CD1c-positive myeloid dendritic cell (primary cell): ENCODE data around the gene EOLA2.
"Not testable (repeated sequence)": the region's sequence is repeated elsewhere in the genome, so short reads cannot be mapped to it uniquely, and the experiment has no call there.

Experiments
- DNase-seq: peaks from one replicate; pipeline ENCODE4 v3.0.0-alpha.2; 2016; ENCODE audit errors: extremely low spot score

The EOLA2 gene

DNA sequence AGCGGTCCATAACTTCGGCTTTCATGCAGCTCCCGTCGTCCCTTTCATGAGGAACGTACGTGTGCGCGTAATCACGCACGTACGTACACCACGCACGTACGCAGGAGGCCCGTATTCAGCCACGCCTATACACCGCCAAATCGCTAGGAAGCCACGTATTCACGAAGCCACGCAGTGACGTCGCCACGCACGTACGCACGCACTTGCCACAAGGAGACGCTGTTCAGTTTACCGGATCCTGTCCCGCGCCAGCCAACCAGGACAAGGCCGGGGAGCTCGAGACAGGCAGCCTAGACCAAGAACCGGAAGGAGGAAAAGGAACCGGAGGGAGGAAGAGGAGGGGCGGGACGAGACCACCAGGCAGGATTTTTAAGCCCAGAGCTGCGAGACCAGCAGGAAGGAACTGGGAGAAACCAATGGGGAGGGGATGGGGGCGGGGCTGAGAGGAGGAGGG is at the start of gene EOLA2:
Gene EOLA2, minus strand, starts transcription at position 65 of the 454 bp plus-strand sequence. CDS start 4,617 bp downstream, outside the sequence.
- DNase-seq, result peak; percentile 96

DNA sequence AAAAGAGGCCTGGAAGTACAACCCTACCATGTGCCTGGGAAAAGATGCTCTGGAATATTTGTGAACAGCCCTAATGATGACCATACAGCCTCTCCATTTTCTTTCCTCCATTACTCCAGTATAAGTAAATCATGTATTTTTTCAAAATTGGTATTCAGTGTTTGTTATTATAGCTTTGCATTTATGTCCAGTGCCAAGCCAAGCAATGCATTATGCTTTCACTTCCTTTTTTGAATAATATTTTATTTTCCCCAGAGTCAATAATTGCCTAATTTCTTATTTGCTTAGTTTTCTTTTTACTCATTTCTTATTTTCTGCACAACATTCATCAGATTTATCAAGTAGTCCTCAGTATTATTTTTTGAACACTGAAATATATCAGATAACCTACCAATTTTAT is 49.3 kb upstream of the EOLA2 start:
- DNase-seq, result no peak

DNA sequence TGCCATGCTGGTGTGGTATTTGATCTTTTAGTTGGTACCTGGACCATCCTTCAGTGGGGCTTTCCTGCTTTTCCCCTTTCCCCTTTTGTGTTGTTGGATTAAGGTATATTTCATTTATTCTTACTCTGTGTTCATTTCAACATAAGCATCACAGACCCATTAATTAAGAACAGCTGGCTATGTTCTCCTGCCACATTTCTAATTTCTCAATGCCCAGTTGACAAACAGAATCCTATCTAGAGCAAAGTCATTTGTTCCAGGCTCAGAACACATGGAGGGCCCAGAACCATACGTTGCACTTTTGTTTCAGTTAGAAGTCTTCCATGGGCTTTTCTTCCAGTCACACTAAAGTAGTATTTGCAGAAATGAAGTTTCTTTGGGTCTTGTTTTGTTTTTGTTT is 46.1 kb upstream of the EOLA2 start:
- no peak for DNase-seq

DNA sequence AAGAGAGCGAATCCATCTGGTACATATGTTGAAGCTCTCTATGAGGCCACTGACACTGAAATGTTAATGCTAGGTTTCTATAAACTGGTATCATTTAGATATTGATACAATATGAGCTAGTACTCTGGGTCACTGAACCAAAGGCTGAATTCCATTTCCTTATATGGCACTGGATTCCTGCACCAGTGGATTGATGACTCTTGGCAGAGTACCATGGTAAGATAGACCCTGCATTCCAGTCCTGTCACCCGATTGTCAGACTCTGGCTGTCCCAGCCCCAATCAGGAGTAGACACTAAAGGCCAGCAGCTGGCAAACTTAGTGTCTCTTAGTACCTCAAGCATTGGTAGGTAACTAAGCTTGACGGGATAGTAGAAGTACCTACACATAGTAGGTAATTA is 44.0 kb upstream of the EOLA2 start:
- DNase-seq, result no peak

GRCh38 chrX:149979126-149979644 is 40.9 kb upstream of the EOLA2 start:
- DNase-seq, result no peak

DNA sequence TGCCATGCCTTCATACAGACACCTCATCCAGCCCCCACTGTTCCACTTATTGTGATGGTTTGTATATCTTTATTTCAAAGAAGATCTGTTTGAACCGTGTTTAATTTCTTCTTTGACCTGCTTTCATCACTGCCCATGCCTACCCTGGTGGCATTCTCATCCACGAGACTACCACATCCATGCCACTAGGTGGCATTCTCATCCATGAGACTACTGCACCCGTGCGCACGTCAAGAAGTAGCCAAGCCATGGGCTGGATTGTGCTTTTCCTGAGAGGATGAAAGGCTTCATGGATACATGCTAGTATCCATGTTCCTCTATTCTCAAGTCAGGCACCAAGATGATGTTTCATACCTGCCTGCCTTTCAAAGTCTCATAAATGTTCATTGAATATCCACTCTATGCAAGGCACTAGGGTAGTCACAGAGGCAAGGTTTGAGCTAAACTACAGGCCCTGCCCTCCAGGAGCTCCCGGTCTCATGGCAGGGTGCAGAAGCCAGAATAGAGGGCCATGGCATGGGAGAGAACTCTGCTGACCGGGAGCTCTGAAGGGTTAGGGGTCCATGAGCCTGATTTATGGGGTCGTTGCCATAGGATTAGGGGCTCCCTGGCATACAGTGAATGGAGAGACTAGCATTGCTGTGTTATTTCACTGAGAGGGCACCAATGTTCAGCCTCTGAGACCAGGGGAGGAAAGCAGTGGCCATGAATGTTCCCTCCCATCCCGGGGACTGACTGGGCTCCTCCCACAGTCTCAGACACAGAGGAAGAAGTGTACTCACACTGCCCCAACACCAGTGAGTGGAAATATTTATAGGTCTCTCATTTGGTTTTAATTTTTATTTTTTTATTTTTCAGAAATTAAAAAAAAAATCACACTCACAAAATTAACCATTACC is 24.8 kb upstream of the EOLA2 start:
- peak; percentile 33 for DNase-seq

DNA sequence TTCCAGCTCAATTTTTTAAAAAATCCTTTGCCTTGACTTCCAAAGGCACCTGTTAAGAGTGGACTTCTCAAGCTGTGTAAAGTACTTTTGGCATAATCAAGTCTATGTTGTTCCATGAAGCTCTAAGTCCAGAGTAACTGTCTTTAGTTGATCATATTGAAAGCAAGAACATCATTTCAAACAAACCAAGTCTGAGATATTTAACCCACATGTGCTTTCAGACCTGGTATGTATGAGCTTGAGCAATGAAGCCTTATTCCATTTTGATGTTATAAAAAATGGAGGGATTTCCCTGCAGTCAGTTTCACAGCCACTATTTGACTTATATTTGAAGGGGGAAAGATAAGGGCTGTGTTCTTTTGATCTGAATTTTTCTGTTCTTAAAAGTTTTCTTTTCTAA is 23.7 kb upstream of the EOLA2 start:
- DNase-seq, result no peak

DNA sequence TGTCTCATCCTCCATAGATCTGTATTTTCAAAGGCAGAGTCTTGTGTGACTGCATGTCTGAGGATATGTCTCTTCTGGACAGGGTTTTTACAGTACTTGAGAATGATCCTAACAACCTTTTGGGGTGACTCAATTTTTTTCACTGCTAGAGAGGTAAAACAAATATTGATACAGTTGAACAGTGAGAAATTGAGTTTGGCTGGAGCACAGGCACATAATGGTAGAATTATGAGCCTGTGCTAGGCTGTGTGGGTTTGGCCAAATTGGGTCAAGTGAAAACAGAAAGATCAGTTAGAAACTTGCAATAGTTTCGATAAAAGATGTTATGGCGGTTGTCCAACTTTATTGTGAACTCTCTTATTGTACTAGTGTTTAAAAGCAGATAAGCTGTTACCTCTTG is 23.3 kb upstream of the EOLA2 start:
- no peak for DNase-seq

DNA sequence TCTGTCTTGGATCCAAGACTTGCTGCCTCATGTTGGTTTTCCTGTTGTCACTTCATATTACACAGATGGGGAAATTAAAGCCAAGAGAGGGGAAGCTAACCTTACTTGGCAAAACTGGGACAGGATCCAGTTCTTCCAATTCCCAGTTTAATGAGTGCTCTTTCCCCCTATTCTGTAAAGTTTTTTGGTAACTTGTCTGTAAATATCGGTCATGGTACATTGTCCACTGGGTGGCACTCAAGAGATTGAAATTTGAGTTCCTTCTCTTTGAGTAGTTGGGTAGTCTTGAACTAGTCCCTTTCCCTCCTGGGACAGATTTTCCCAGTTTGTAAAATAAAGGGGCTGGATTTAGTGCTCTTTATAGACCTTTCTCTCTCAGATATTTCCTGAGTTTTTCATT is 12.4 kb upstream of the EOLA2 start:
- DNase-seq, result peak; percentile 13

GRCh38 chrX:149949743-149950436 is 11.6 kb upstream of the EOLA2 start:
- DNase-seq, result no peak

DNA sequence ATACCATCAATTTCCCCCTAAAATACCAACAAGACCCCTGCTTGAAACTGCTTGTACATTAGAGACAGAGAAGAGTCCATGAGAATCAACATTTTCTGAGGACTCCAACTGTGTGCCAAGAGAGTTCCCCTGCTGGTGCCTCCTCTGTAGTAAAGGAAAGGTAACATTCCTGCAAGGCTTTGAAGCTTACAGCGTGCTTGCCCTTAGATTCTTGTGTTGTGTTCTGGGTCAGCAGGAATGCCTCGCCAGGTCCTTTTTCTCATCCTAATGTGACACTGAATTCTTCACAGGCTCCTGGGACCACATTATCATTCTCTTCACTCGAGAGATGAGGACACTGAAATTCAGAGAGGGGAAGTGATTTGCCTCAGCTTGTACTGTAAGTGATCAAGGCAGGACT is 9.7 kb upstream of the EOLA2 start:
- no peak for DNase-seq

- not testable (repeated sequence) for DNase-seq
Measured at GRCh38 chrX:149946932-149947331, 8.6 kb upstream of the EOLA2 start.

DNA sequence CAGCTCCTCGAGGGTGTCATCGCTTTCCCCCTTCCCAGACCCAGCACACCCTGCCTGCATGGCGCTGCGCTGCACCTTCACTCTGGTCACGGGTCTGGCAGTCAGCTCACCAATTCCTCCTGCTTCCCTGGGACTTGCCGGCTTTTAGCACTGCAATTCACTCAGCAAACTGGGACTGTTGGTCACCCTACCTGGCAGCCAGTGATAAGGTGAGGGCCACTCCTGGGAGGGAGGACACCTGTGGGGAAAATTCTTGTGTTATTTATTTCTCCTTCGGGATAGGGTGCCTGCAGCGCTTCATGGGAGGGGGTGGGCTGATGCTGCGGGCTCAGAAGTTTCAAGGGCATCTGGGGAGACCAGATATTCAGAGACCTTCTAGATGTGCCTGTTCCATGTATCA is 7.5 kb upstream of the EOLA2 start:
- not testable (repeated sequence) for DNase-seq

DNA sequence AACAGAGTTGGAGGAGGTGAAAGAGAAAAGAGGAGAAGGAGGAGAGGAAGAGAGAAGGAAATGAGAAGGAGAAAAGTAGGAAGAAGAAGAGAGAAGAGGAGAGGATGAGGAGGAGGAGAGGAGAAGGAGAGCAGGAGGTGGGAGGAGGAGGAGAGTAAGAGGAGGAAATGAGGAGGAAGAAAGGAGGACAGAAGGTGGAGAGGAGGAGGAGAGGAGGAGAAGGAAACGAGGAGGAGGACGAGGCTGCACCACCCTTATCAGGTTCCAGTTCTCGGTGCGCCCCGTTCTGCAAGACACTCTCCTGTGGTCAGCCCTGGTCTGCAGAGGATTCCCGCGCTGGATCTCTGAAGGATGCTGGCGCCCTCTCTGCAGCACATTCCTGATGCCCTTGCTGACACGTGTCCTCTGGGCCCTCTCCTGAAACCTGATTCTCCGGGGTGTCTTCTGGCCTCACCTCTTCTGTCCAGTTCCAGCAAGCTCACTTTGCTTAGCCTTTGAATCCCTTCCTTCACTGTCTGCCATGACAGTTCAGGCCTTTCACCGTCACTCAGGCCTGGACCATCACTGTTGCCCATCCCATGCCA is 6.9 kb upstream of the EOLA2 start:
- DNase-seq, result not testable (repeated sequence)

DNA sequence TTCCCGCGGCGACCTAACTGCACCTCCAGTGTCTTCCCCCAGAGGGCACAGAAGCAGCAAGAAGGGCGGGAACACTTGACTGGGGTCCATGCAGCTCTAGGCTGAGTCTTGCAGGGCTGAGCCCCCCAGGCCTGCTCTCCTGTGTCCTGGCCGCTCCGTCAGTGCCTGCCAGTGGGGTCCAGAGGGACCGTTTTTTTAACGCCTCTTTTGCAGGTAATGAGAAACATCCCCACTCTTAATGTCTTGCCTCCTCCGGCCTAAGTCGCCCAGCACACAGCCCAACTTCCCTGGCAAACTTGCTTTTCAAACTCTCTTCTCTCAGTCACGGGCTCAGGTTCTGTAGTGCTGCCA is 2.4 kb upstream of the EOLA2 start:
- DNase-seq, result not testable (repeated sequence)

GRCh38 chrX:149939905-149940673 is 1.8 kb upstream of the EOLA2 start:
- peak; percentile 92 for DNase-seq

- no peak for DNase-seq
Measured at GRCh38 chrX:149939655-149939904, 1.3 kb upstream of the EOLA2 start.

- DNase-seq, result peak; percentile 91
Measured at GRCh38 chrX:149938881-149939654, 777 bp upstream of the EOLA2 start.

- no peak for DNase-seq
Measured at GRCh38 chrX:149937871-149938426, 342 bp downstream of the EOLA2 start.

DNA sequence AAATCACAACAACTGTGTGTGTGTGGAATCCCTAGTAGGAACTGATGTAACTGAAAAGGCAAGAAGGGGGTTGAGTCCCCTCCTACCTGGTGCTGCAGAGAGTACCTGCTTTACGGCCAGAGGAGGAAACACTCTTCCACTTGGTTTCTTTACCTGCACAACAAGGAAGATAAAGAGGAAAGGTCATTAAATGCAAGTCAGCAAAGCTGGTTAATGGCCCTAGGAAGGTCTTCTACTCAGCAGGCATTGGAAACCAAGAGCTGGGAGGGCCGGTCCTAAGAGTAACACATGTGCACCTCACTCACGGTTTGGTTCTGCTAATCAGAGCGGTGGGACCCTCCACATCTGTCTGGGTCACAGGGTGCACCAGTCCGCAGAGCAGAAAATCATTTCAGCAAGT is 963 bp downstream of the EOLA2 start:
- DNase-seq, result not testable (repeated sequence)

GRCh38 chrX:149933547-149933946 is 4.7 kb downstream of the EOLA2 start:
- DNase-seq, result not testable (repeated sequence)
